T47D (cell line): Measurements from ENCODE around the gene ATP8A2.
"Not testable (repeated sequence)": the region's sequence is repeated elsewhere in the genome, so short reads cannot be mapped to it uniquely, and the experiment has no call there.

Source experiments
- DNase-seq, 2 experiments: peaks; one replicate each; pipeline versions ENCODE4 v3.0.0 to v3.0.0-alpha.2; 2011 to 2012; ENCODE audit warnings: low read depth in 1 of 2, low spot score in 1 of 2
- JUND ChIP-seq: IDR thresholded peaks from 2 replicates; pipeline ENCODE4 v1.6.1; 2012; ENCODE audit warnings: low read depth
- in situ Hi-C: cut with HindIII; loops from 2 replicates; pipeline ENCODE4 v1.10.0; 2016; ENCODE audit warnings: low sequenced_read_pairs, low pct_unique_long_range_greater_than_20kb

Gene ATP8A2

DNA sequence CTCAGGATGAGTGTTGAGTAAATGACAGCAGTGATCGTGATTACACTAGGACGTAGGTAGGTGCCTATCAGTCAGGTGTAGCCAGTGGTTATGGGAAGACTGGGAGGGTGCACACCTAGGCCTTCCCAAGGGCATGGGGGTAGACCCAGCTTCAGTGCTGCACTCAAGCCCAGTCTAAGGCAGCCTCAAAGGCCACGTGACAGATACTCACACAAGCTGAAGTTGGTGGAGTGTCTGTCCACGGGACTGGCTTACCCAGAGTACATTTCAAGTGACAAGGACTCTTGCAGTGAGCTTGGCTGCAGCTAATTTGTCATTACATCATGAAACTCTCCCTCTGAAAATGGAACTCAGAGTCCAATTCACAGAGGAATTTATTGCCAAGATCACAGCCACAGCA is 561.7 kb downstream of the ATP8A2 start:
- in situ Hi-C loops = no loop called here
- TF ChIP-seq JUND = no peak
- no peak for DNase-seq

- no peak for DNase-seq
- no peak for TF ChIP-seq JUND
- in situ Hi-C loops = no loop called here
These were observed 562.4 kb downstream of the ATP8A2 start for GRCh38 chr13:25934127-25934526.

GRCh38 chr13:25939961-25940687 is 568.4 kb downstream of the ATP8A2 start:
- TF ChIP-seq JUND = no peak
- in situ Hi-C loops = no loop called here
- no peak for DNase-seq

DNA sequence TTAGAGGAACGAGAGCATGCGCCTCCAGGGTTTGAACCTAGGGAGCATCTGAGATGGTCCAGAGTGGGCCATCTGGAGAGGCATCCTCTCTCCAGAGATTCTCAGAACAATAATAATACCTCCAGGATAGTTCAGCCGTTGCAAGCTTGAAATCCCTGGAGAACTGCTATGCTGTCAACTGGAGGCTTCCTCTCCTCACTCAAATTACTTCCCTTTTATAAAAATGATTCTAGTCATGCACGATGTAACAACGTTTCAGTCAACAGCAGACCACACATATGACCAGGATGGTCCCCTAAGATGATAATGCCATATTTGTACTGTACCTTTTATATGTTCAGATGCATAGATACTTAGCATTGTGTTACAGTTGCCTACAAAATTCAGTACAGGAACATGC is 571.3 kb downstream of the ATP8A2 start:
- DNase-seq = no peak
- in situ Hi-C loops = no loop called here
- no peak for TF ChIP-seq JUND

- no peak for DNase-seq
- TF ChIP-seq JUND = no peak
- in situ Hi-C loops = no loop called here
These were observed 571.9 kb downstream of the ATP8A2 start for GRCh38 chr13:25943658-25944057.

DNA sequence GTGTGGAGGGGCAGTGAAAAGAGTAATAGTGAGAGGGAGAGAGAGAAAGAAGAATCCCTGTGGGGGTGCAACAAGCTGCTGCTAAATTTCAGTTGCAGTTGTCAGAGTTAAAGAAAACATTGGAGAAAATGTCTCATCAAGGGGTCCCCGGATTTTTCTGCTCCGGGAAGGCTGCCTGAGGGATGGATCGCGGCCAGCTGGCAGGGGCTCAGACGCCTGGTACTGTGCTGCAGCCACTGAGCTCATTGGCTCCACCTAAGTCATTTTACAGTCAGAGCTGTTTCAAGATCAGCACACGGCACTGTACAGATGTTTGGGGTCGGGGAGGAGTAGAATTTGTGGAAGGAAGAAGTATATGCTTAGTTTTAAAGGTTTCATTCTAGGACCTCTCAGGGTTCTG is 573.8 kb downstream of the ATP8A2 start:
- in situ Hi-C loops = no loop called here
- DNase-seq = no peak
- TF ChIP-seq JUND = no peak

- TF ChIP-seq JUND = no peak
- no peak for DNase-seq
- in situ Hi-C loops = no loop called here
These were observed 574.5 kb downstream of the ATP8A2 start for GRCh38 chr13:25946321-25946720.

DNA sequence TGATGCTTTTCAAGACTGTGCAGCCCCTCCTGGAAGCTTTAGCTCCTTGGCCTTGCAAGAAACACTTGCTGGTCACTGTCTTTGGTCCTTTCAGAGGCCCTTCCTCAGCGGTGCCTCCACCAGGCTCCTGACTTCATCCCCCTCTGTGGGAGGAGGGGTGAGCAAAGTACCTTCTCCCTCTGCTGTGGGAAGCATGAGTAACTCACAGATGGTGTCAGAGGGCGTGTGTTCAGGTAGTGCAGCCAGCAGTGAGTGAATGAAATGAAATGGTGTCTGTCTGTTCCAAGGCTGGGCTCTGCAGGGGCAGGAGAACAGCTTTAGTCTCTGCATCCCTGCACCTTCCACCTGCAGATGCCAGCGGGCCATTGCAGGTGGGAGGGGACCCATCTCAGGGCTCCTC is 577.1 kb downstream of the ATP8A2 start:
- in situ Hi-C loops = no loop called here
- no peak for TF ChIP-seq JUND

GRCh38 chr13:25951831-25952230 is 580.1 kb downstream of the ATP8A2 start:
- no peak for TF ChIP-seq JUND
- no peak for DNase-seq
- in situ Hi-C loops = no loop called here

More for the DNA sequence above, 577.1 kb downstream of the ATP8A2 start:
- no peak for DNase-seq

DNA sequence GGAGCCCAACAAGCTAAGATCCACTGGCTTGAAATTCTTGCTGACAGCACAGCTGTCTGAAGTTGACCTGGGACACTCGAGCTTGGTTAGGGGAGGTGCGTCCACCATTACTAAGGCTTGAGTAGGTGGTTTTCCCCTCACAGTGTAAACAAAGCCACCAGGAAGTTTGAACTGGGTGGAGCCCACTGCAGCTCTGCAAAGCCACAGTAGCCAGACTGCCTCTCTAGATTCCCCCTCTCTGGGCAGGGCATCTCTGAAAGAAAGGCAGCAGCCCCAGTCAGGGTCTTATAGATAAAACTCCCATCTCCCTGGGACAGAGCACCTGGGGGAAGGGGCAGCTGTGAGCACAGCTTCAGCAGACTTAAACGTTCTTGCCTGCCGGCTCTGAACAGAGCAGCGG is 582.3 kb downstream of the ATP8A2 start:
- DNase-seq, in situ Hi-C loops: not testable (repeated sequence)

DNA sequence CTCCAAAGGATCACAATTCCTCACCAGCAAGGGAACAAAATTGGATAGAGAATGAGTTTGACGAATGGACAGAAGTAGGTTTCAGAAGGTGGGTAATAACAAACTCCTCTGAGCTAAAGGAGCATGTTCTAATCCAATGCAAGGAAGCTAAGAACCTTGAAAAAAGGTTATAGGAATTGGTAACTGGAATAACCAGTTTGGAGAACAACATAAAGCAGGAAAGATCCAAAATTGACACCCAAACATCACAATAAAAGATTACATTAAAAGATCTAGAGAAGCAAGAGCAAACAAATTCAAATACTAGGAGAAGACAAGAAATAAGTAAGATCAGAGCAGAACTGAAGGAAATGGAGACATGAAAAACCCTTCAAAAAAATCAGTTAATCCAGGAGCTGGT is 583.2 kb downstream of the ATP8A2 start:
- DNase-seq, in situ Hi-C loops: not testable (repeated sequence)

GRCh38 chr13:25958986-25959385 is 587.2 kb downstream of the ATP8A2 start:
- no peak for DNase-seq
- in situ Hi-C loops = no loop called here
- no peak for TF ChIP-seq JUND

- no peak for TF ChIP-seq JUND
- in situ Hi-C loops = no loop called here
- no peak for DNase-seq
These were observed 589.5 kb downstream of the ATP8A2 start for GRCh38 chr13:25961294-25961693.

DNA sequence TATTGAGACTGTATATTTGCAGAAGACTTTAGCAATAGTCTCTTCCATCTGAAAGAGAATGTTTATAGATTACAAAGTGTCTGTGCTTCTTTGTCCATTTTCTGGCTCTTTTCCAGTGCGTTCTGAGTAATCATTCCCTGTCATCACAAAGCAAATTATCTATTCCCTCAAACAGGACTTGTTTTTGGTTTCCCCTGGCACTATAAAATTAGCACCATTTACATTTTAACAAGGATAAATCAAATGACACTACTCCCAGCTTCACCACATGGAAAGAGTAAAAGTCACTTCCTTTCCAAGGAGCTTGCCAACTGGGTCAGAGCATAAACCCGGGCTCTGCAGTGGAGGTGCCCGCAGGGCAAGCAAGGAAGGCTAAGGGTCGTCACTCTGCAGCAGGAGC is 591.9 kb downstream of the ATP8A2 start:
- in situ Hi-C loops = no loop called here
- DNase-seq = no peak
- no peak for TF ChIP-seq JUND
